ENCODE data around the gene CHRNA3.

DNA sequence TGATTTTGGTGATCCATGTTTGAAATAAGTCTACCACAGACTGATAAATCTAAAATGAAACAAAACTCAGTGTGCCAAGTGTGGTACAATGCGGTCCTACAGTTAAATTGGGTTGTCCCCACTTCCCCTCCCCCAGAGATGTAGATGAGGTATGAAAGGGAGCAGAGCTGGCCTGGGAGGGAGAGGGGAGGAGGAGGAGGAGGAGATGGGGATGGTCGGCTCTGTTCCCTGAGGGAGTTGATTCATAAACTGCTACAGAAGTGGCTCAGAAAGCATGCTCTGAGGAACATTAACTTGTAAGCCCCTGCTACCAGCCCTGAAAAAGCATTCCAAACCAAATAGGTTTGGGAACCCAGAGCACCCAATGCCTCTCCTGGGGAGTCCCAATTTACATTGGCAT, 48.2 kb upstream of the CHRNA3 start:
- TF ChIP-seq, protein P1, sequence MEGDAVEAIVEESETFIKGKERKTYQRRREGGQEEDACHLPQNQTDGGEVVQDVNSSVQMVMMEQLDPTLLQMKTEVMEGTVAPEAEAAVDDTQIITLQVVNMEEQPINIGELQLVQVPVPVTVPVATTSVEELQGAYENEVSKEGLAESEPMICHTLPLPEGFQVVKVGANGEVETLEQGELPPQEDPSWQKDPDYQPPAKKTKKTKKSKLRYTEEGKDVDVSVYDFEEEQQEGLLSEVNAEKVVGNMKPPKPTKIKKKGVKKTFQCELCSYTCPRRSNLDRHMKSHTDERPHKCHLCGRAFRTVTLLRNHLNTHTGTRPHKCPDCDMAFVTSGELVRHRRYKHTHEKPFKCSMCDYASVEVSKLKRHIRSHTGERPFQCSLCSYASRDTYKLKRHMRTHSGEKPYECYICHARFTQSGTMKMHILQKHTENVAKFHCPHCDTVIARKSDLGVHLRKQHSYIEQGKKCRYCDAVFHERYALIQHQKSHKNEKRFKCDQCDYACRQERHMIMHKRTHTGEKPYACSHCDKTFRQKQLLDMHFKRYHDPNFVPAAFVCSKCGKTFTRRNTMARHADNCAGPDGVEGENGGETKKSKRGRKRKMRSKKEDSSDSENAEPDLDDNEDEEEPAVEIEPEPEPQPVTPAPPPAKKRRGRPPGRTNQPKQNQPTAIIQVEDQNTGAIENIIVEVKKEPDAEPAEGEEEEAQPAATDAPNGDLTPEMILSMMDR (IDR thresholded peaks at IDR 0.05) = no peak
- TF ChIP-seq POLR2AphosphoS5 (IDR thresholded peaks at IDR 0.05) (no peak), POLR2A (IDR thresholded peaks at IDR 0.05) (no peak)

All from prostate gland (tissue), 2 donors.